Measurements from ENCODE around the gene HSPB8.

- TF ChIP-seq CTCF (IDR thresholded peaks at IDR 0.05) (no peak), POLR2A (IDR thresholded peaks at IDR 0.05) (no peak)
Observed at GRCh38 chr12:119229205-119229604, 50.5 kb downstream of the HSPB8 start.

All from body of pancreas (tissue), 4 donors.